Measurements from ENCODE around the gene MIA3. TPM values are rescaled to one million over a fixed set of nuclear protein-coding genes. Genes with fewer than 3 reads are reported as not detected.

Gene MIA3
- total and polyA plus RNA-seq, 4 donors = 20.7 to 69.3 (median 41.6) TPM

GRCh38 chr1:222592171-222592570 is 25.7 kb upstream of the MIA3 start:
- Histone ChIP-seq H3K4me1 (ENCODE audit: control insufficient read depth in 5 of 5, insufficient read depth in 5 of 5, low read length in 5 of 5) (peaks cover 0 to 13% (median 6%) of the 10 kb centered on the region in 5 donors), H3K27ac (ENCODE audit: low read depth in 1 of 2, low read length in 1 of 2) (no peak overlapping the region), H3K9ac (ENCODE audit: insufficient read depth in 1 of 2, low read length in 2 of 2) (no peak overlapping the region), H3K27me3 (ENCODE audit: control insufficient read depth in 3 of 3, insufficient read depth in 3 of 3, low read length in 2 of 3) (no peaks in the 10 kb centered on the region), H3K9me3 (ENCODE audit: control insufficient read depth in 4 of 4, insufficient read depth in 3 of 4, low read length in 3 of 4) (no peaks in the 10 kb centered on the region), H3K4me3 (no peak overlapping the region), H3K36me3 (ENCODE audit: control insufficient read depth in 4 of 4, insufficient read depth in 4 of 4, low read length in 4 of 4) (peaks cover 0 to 5% (median 2%) of the 10 kb centered on the region in 4 donors)
- 82 to 87% methylated on average over 3 of the region's 3 CpGs for WGBS, 2 donors
- TF ChIP-seq, protein P1, sequence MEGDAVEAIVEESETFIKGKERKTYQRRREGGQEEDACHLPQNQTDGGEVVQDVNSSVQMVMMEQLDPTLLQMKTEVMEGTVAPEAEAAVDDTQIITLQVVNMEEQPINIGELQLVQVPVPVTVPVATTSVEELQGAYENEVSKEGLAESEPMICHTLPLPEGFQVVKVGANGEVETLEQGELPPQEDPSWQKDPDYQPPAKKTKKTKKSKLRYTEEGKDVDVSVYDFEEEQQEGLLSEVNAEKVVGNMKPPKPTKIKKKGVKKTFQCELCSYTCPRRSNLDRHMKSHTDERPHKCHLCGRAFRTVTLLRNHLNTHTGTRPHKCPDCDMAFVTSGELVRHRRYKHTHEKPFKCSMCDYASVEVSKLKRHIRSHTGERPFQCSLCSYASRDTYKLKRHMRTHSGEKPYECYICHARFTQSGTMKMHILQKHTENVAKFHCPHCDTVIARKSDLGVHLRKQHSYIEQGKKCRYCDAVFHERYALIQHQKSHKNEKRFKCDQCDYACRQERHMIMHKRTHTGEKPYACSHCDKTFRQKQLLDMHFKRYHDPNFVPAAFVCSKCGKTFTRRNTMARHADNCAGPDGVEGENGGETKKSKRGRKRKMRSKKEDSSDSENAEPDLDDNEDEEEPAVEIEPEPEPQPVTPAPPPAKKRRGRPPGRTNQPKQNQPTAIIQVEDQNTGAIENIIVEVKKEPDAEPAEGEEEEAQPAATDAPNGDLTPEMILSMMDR (IDR thresholded peaks at IDR 0.05; ENCODE audit: control extremely low read depth, extremely low read depth) = no peak
- no peak for DNase-seq
- no peak for ATAC-seq (ENCODE audit: insufficient read depth, low FRiP score)

DNA sequence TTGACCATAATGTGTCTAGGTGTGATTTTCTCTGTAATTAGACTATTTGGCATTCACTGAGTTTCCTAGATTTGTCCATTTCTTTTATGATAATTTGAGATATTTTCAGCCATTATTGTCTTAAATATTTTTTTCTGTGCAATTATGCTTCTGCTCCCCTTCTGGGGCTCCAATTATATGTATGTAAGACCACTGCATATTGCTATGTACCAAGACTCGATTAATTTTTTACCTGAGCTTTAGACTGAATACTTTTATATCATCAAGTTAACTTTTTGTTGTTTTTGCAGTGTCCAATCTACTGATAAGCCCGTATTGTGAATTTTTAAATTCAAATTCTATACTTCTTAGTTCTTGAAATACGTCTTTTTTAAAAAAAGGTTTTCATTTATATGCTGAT is 23.1 kb upstream of the MIA3 start:
- H3K36me3 ChIP-seq (ENCODE audit: control insufficient read depth in 4 of 4, insufficient read depth in 4 of 4, low read length in 4 of 4) = no peaks in the 10 kb centered on the region
- no peaks in the 10 kb centered on the region for H3K9me3 ChIP-seq (ENCODE audit: control insufficient read depth in 4 of 4, insufficient read depth in 3 of 4, low read length in 3 of 4)
- 92 to 96% methylated on average over 3 of the region's 3 CpGs for WGBS, 2 donors
- DNase-seq = no peak
- no peak overlapping the region for H3K9ac ChIP-seq (ENCODE audit: insufficient read depth in 1 of 2, low read length in 2 of 2)
- TF ChIP-seq, protein P1 (IDR thresholded peaks at IDR 0.05; ENCODE audit: control extremely low read depth, extremely low read depth) = no peak
- H3K27me3 ChIP-seq (ENCODE audit: control insufficient read depth in 3 of 3, insufficient read depth in 3 of 3, low read length in 2 of 3) = no peaks in the 10 kb centered on the region
- H3K4me3 ChIP-seq = no peak overlapping the region
- H3K4me1 ChIP-seq (ENCODE audit: control insufficient read depth in 5 of 5, insufficient read depth in 5 of 5, low read length in 5 of 5) = peaks cover 0 to 6% (median 4%) of the 10 kb centered on the region in 5 donors
- ATAC-seq (ENCODE audit: insufficient read depth, low FRiP score) = no peak
- no peak overlapping the region for H3K27ac ChIP-seq (ENCODE audit: low read depth in 1 of 2, low read length in 1 of 2)

GRCh38 chr1:222596696-222597095 is 21.2 kb upstream of the MIA3 start:
- no peaks in the 10 kb centered on the region for H3K9me3 ChIP-seq (ENCODE audit: control insufficient read depth in 4 of 4, insufficient read depth in 3 of 4, low read length in 3 of 4)
- TF ChIP-seq, protein P1 (IDR thresholded peaks at IDR 0.05; ENCODE audit: control extremely low read depth, extremely low read depth) = no peak
- H3K27ac ChIP-seq (ENCODE audit: low read depth in 1 of 2, low read length in 1 of 2) = no peak overlapping the region
- 86 to 97% methylated on average over 4 of the region's 4 CpGs for whole genome bisulfite sequencing, 2 donors
- H3K4me3 ChIP-seq = no peak overlapping the region
- ATAC-seq (ENCODE audit: insufficient read depth, low FRiP score) (no peak), DNase-seq (no peak)
- no peaks in the 10 kb centered on the region for H3K36me3 ChIP-seq (ENCODE audit: control insufficient read depth in 4 of 4, insufficient read depth in 4 of 4, low read length in 4 of 4)
- H3K4me1 ChIP-seq (ENCODE audit: control insufficient read depth in 5 of 5, insufficient read depth in 5 of 5, low read length in 5 of 5) = no peaks in the 10 kb centered on the region
- H3K9ac ChIP-seq (ENCODE audit: insufficient read depth in 1 of 2, low read length in 2 of 2) = no peak overlapping the region
- H3K27me3 ChIP-seq (ENCODE audit: control insufficient read depth in 3 of 3, insufficient read depth in 3 of 3, low read length in 2 of 3) = no peaks in the 10 kb centered on the region

DNA sequence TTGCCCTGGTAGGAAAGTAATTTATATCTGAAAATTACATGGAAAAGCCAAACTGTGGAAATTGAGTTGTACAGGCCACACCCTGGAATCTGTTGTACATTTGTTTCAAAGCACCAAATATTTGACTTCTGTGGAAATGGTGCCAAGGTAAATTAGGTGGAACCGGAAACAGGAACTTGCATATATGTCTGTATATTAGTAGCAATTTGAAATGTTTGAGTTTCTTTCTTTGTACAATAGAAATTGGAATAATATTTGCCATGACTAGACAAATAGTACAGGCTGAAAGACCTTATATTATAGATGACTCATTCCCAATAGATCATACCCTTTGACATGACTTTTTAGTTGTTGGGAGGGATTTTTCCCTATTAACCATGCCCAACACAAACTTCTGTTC is 17.6 kb upstream of the MIA3 start:
- H3K36me3 ChIP-seq (ENCODE audit: control insufficient read depth in 4 of 4, insufficient read depth in 4 of 4, low read length in 4 of 4) = no peaks in the 10 kb centered on the region
- no peak for DNase-seq
- no peak overlapping the region for H3K4me3 ChIP-seq
- no peak overlapping the region for H3K27ac ChIP-seq (ENCODE audit: low read depth in 1 of 2, low read length in 1 of 2)
- ATAC-seq (ENCODE audit: insufficient read depth, low FRiP score) = no peak
- no peaks in the 10 kb centered on the region for H3K9me3 ChIP-seq (ENCODE audit: control insufficient read depth in 4 of 4, insufficient read depth in 3 of 4, low read length in 3 of 4)
- TF ChIP-seq, protein P1 (IDR thresholded peaks at IDR 0.05; ENCODE audit: control extremely low read depth, extremely low read depth) = no peak
- no peak overlapping the region for H3K9ac ChIP-seq (ENCODE audit: insufficient read depth in 1 of 2, low read length in 2 of 2)
- no peaks in the 10 kb centered on the region for H3K27me3 ChIP-seq (ENCODE audit: control insufficient read depth in 3 of 3, insufficient read depth in 3 of 3, low read length in 2 of 3)
- 52 to 74% methylated on average over 1 of the region's 1 CpG for WGBS, 2 donors
- H3K4me1 ChIP-seq (ENCODE audit: control insufficient read depth in 5 of 5, insufficient read depth in 5 of 5, low read length in 5 of 5) = no peaks in the 10 kb centered on the region
